IPS-NIHi7 (cell line): ENCODE measurements around the gene DUS2.
A peak's percentile ranks its signal among the peaks of the same experiment; 100 is the strongest.
"Not testable (repeated sequence)": the region's sequence is repeated elsewhere in the genome, so short reads cannot be mapped to it uniquely, and the experiment has no call there.

Experiments used
- DNase-seq: peaks from one replicate; pipeline ENCODE4 v3.0.0; 2012; ENCODE audit warnings: mixed read lengths; ENCODE audit errors: extremely low spot score

Gene DUS2

GRCh38 chr16:68022728-68023537, at the start of gene DUS2, which contains the start of gene DDX28:
DUS2 (plus strand) TSS chr16:68023284; CDS start chr16:68038024, 14,740 bp downstream.
DDX28 (minus strand) TSS chr16:68023232; CDS start chr16:68023202, 30 bp downstream.
- peak; percentile 88 for DNase-seq

DNA sequence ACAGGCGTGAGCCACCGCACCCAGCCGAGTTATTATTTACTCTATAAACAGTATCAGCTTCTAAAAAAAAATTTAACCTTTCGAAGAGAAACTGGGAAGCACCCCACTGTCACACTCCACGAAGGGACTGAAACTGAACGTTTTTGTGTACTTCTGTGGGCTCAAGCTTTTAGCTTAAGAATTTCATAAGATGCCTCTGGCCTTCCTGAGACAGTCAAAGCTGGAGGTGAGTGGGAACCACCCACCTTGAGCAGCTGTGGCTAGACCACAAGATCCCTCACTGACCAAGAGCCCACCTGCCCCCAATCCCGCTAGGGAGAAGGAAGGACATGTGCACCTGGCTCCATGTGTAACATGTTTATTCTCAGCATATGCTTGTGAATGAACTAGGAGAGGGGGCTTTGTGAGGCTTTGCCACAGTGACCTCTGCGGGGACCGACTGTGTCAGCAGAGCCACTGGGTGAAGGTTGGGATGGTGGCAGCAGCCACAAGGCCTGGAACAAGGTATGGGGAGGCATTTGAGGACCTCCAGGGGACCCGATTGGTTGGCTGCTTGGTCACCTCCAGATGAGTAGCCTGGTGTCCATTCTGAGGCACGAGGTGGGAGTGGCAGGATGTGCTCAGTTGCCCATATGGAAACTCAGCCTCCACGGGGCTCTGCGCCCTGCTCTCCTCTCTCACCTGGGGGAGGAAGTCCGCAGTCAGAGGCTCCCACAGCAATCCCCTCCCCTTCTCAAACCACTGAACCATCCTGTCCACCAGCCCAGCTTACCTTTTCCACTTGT, 47.6 kb upstream of the DUS2 start:
- DNase-seq, result no peak

GRCh38 chr16:67976205-67976604, 46.9 kb upstream of the DUS2 start:
- no peak for DNase-seq

GRCh38 chr16:67977005-67977404, 46.1 kb upstream of the DUS2 start:
- DNase-seq, result no peak

GRCh38 chr16:67977469-67978227, 45.4 kb upstream of the DUS2 start:
- DNase-seq, result no peak

GRCh38 chr16:67979955-67980678, 43.0 kb upstream of the DUS2 start, which contains the start of gene DPEP3:
DPEP3 (minus strand) TSS chr16:67980499; CDS start chr16:67980380, 119 bp downstream.
- DNase-seq, result peak; percentile 72

GRCh38 chr16:67982011-67982696, 40.9 kb upstream of the DUS2 start:
- DNase-seq, result no peak

DNA sequence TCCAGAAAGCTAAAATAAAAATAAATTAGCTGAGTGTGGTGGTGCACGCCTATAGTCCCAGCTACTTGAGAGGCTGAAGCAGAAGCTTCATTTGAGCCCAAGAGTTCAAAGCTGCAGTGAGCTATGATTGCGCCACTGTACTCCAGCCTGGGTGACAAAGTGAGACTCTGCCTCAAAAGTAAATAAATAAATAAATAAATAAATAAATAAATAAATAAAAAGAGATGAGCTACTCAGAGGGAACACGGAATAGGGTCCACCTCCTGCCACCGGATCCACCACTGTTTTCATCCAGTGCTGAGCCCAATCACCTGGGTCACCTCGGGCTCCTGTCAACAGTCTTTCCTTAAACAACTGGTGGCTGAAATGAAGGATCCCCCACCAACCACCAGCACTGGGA, 36.1 kb upstream of the DUS2 start:
- DNase-seq, result no peak

DNA sequence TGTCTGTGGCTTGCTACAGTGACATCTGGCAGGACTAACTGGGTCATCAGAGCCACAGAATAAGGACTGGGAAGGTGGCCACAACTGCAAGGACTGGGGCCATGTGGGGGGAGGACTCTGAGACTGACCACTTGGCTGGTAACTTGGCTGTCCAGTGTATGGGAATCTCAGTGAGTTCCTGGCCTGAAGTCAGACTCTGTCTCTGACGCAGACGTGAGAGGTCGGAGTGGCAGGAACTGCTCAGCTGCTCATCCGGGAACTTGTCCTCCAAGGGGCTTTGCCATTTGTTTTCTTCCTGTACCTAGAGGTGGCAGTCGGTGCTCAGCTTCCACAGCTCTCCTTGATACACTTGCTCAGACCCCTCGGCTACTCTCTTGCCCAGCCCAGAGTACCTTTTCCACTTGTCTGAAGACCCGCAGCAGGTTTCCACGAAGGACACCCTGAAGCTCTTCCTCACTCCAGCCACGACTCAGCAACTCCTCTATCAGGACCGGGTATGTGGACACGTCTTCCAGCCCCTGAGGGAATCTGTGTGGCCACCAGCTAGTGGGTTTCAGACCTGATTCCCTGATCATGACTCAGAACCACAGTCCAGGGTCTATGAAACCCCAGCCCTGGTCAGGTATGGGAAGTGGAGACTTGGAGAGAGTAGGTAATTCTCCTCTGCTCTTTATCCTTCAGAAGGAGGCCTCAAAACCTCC, 35.5 kb upstream of the DUS2 start:
- DNase-seq, result no peak

DNA sequence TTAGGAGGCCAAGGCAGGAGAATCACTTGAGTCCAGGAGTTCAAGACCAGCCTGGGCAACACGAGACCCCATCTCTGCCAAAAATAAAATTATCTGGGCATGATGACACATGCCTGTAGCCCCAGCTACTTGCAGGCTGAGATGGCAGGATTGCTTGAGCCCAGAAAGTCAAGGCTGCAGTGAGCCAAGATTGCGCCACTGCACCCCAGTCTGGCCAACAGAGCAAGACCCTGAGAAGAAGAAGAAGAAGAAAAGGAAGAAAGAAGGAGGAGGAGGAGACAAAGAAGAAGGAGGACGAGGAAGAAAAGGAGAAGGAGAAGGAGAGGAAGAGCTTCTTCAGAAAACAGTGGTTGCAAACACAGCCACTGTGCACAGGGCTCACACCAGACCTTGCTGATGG, 34.4 kb upstream of the DUS2 start:
- DNase-seq, result no peak

DNA sequence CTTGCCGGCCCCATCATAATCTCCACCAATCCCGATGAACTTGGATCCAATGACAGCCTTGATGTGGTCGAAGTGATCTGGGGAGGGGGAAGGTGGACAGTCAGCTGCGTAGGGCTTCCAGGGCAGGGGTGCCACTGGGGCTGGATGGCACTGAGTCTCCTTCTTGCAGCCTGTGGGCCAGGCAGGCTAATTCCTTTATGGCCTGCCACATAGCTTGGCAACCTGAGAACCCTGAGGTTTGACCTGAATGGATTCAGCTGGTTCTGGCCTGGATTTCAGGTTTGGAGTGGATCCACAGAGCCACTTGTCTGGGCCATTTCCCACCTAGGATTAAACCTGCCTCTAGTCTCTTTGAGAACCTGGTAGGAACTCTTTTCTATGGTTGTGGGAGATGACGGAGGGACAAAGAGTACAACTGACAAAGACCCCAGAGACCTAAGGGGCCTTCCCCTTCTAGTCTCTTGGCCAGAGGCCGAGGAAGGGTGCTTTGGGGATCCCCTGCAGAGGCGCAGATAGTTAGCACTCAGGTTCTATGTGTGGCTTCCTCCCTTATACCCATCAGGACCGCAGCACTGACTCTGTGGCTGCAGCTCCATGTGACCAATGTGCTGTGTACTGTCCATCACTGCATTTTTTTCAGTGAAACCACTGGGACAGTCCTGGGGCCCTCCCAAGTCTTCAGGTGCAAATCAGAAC, 33.6 kb upstream of the DUS2 start:
- no peak for DNase-seq

DNA sequence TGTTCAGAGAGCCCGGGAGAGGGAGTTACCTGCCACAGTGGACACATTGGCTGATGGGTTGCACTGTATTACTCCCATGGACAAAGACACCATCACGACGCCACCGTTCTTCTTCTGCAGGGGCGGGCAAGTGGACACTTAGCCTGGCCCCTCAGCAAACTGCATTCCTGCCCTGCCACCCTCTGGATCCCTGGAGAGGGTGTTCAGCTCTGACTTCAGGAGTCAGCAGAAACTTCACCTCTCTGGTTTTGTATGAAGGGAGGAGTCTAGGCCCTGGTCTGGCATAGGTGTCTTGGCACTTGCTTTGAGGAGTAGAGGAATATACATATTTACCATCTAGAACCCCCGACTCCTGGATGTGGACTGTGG, 33.1 kb upstream of the DUS2 start:
- no peak for DNase-seq

GRCh38 chr16:67992661-67993206, 30.4 kb upstream of the DUS2 start:
- DNase-seq, result no peak

GRCh38 chr16:67993207-67994039, 29.7 kb upstream of the DUS2 start:
- DNase-seq, result peak; percentile 91

DNA sequence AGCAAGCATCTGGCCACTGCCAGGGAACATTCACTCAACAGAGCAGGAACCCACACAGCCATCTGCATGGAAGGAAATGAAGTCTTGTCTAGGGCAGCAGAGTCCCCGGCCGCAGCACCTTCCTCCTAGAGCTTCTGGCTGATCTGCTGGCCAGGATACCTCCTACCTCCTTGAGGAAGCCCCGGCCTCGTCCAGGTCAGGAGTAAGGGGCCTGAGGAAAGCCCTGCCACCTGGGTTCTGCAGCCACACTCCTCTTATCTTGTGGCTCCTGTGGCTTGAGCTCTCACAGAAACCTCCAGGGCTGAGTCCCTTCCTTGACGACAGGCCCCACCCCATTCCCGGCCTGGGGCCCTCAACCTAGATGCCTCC, 29.1 kb upstream of the DUS2 start:
- DNase-seq, result not testable (repeated sequence)

DNA sequence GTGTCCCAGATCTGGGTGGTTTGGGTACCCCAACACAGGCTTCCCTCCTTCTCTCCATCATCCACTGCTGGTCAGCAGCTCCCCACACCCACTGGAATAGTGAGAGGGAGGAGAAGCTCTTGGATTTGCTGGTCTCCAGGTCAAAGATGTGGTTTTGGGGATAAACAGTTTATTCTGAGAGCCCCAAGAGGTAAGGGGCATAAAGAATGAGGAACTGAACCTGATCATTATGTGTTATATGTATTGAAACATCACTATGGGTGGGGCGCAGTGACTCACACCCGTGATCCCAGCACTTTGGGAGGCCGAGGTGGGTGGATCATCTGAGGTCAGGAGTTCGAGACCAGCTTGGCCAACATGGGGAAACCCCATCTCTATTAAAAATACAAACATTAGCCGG, 27.7 kb upstream of the DUS2 start:
- DNase-seq, result no peak

DNA sequence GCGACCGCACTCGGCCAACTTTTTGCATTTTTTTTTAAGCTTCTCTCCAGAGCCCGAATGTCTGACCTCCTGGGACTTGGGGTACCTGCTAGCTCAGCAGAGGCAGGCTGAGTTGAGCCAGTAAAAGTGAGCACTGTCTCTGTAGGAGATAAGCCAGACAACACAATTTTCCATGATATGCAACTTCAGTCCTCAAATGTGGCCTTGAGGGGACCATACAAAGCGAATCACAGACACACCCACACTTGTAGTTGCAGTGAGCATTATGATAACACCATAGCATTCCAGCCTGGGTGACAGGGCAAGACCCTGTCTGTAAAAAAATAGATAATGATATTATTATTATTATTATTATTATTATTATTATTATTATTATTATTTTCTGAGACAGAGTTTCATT, 26.4 kb upstream of the DUS2 start:
- no peak for DNase-seq

GRCh38 chr16:67998231-67998778, 24.8 kb upstream of the DUS2 start:
- DNase-seq, result not testable (repeated sequence)
